Right atrium auricular region (tissue), 2 donors: ENCODE data around the gene TOMM20. TPM values are rescaled to one million over a fixed set of nuclear protein-coding genes. Genes with fewer than 3 reads are reported as not detected.
A peak's percentile ranks its signal among the peaks of the same experiment; 100 is the strongest.

Experiments
- DNase-seq: peaks from one replicate; pipeline ENCODE4 v3.0.0-alpha.2; 2019; ENCODE audit warnings: low spot score
- H3K27ac ChIP-seq, 2 donors: fragments of 200-600 bp; sonication (generic); 1 replicate in 1 of 2; 2 replicates in 1 of 2; pipeline ENCODE4 v1.5.1; 2016 to 2019
- H3K27me3 ChIP-seq, 2 donors: fragments of 200-600 bp; sonication (generic); one replicate each; pipeline versions ENCODE4 v1.5.1 to v1.6.0; 2017 to 2019
- H3K36me3 ChIP-seq: fragments of 200-600 bp; sonication (generic); one replicate; pipeline ENCODE4 v1.5.1; 2016
- H3K4me1 ChIP-seq, 2 donors: fragments of 200-600 bp; sonication (generic); one replicate each; pipeline versions ENCODE4 v1.5.1 to v1.6.0; 2017 to 2019
- H3K4me3 ChIP-seq, 2 donors: fragments of 200-600 bp; sonication (generic); 1 replicate in 1 of 2; 2 replicates in 1 of 2; pipeline ENCODE4 v1.5.1; 2017 to 2019; ENCODE audit warnings: mild to moderate bottlenecking in 1 of 2, moderate library complexity in 1 of 2
- H3K9me3 ChIP-seq, 2 donors: fragments of 200-600 bp; sonication (generic); one replicate each; pipeline ENCODE4 v1.5.1; 2019
- CTCF ChIP-seq, 2 donors: fragments of 200-600 bp; sonication (generic); IDR thresholded peaks; one replicate each; pipeline ENCODE4 v1.5.1; 2019; ENCODE audit warnings: antibody characterized with exemption in 2 of 2
- total RNA-seq, 2 donors: library from RNA; depleted of rRNA; stranded (reverse); fragments of >200 nt; gene quantifications; one replicate each; pipeline ENCODE4 v1.1.0, GENCODE V29; 2016

TOMM20 gene
- total RNA-seq, 2 donors from 2014 or later, result 70.2 to 83.5 TPM

- no peak for TF ChIP-seq CTCF (IDR thresholded peaks at IDR 0.05)
- H3K36me3 ChIP-seq, result peaks cover 89% of the 10 kb centered on the region
- peak; percentile 23 for DNase-seq
- no peaks in the 10 kb centered on the region for H3K9me3 ChIP-seq
- no peak overlapping the region for H3K4me3 ChIP-seq
- no peaks in the 10 kb centered on the region for H3K4me1 ChIP-seq
- H3K27me3 ChIP-seq, result no peaks in the 10 kb centered on the region
- H3K27ac ChIP-seq, result no peak overlapping the region
These were observed 16.1 kb downstream of the TOMM20 start for GRCh38 chr1:235112297-235113182.

GRCh38 chr1:235111107-235111506 is 17.5 kb downstream of the TOMM20 start:
- no peak for TF ChIP-seq CTCF (IDR thresholded peaks at IDR 0.05)
- no peak for DNase-seq
- H3K36me3 ChIP-seq, result peaks cover 78% of the 10 kb centered on the region

GRCh38 chr1:235108876-235109275 is 19.8 kb downstream of the TOMM20 start:
- peaks cover 61% of the 10 kb centered on the region for H3K36me3 ChIP-seq
- no peak overlapping the region for H3K27ac ChIP-seq
- no peaks in the 10 kb centered on the region for H3K27me3 ChIP-seq
- no peaks in the 10 kb centered on the region for H3K4me1 ChIP-seq
- TF ChIP-seq CTCF (IDR thresholded peaks at IDR 0.05), result no peak
- DNase-seq, result peak; percentile 42
- no peaks in the 10 kb centered on the region for H3K9me3 ChIP-seq
- no peak overlapping the region for H3K4me3 ChIP-seq

More at GRCh38 chr1:235111107-235111506, 17.5 kb downstream of the TOMM20 start:
- Histone ChIP-seq H3K4me1 (no peaks in the 10 kb centered on the region), H3K4me3 (no peak overlapping the region), H3K9me3 (no peaks in the 10 kb centered on the region), H3K27ac (no peak overlapping the region), H3K27me3 (no peaks in the 10 kb centered on the region)

- Histone ChIP-seq H3K27me3 (no peaks in the 10 kb centered on the region), H3K36me3 (peaks cover 54% of the 10 kb centered on the region), H3K9me3 (no peaks in the 10 kb centered on the region), H3K4me3 (no peak overlapping the region), H3K4me1 (no peaks in the 10 kb centered on the region), H3K27ac (no peak overlapping the region)
- no peak for TF ChIP-seq CTCF (IDR thresholded peaks at IDR 0.05)
- peak; percentile 50 for DNase-seq
These were observed 20.4 kb downstream of the TOMM20 start for GRCh38 chr1:235108185-235108593.

GRCh38 chr1:235107368-235108184 is 21.1 kb downstream of the TOMM20 start:
- Histone ChIP-seq H3K4me3 (no peak overlapping the region), H3K4me1 (no peaks in the 10 kb centered on the region), H3K27ac (no peak overlapping the region), H3K27me3 (no peaks in the 10 kb centered on the region), H3K36me3 (peaks cover 48% of the 10 kb centered on the region), H3K9me3 (no peaks in the 10 kb centered on the region)
- DNase-seq, result peak; percentile 28
- no peak for TF ChIP-seq CTCF (IDR thresholded peaks at IDR 0.05)
